Measurements from ENCODE around the gene FASN. TPM values are rescaled to one million over a fixed set of nuclear protein-coding genes. Genes with fewer than 3 reads are reported as not detected.

FASN gene
- total RNA-seq, 1 donor from 2014 or later = 134 TPM

- TF ChIP-seq, protein P1, sequence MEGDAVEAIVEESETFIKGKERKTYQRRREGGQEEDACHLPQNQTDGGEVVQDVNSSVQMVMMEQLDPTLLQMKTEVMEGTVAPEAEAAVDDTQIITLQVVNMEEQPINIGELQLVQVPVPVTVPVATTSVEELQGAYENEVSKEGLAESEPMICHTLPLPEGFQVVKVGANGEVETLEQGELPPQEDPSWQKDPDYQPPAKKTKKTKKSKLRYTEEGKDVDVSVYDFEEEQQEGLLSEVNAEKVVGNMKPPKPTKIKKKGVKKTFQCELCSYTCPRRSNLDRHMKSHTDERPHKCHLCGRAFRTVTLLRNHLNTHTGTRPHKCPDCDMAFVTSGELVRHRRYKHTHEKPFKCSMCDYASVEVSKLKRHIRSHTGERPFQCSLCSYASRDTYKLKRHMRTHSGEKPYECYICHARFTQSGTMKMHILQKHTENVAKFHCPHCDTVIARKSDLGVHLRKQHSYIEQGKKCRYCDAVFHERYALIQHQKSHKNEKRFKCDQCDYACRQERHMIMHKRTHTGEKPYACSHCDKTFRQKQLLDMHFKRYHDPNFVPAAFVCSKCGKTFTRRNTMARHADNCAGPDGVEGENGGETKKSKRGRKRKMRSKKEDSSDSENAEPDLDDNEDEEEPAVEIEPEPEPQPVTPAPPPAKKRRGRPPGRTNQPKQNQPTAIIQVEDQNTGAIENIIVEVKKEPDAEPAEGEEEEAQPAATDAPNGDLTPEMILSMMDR (IDR thresholded peaks at IDR 0.05) = no peak
- H3K36me3 Mint-ChIP-seq (ENCODE audit: unreplicated experiment) = peaks cover 14% of the 10 kb centered on the region
Observed at GRCh38 chr17:82059272-82060000, 38.6 kb downstream of the FASN start.

GRCh38 chr17:82058855-82059249 lies 39.2 kb downstream of the FASN start:
- Mint-ChIP-seq H3K9me3 (ENCODE audit: unreplicated experiment) (no peaks in the 10 kb centered on the region), H3K4me1 (ENCODE audit: unreplicated experiment) (no peaks in the 10 kb centered on the region), H3K4me3 (ENCODE audit: unreplicated experiment) (no peak overlapping the region), H3K27me3 (ENCODE audit: unreplicated experiment) (no peaks in the 10 kb centered on the region), H3K27ac (ENCODE audit: unreplicated experiment) (no peak overlapping the region), H3K36me3 (ENCODE audit: unreplicated experiment) (peaks cover 14% of the 10 kb centered on the region)
- DNase-seq (ENCODE audit: extremely low spot score, unreplicated experiment) = no peak
- TF ChIP-seq, protein P1 (IDR thresholded peaks at IDR 0.05) = no peak

More at GRCh38 chr17:82059272-82060000, 38.6 kb downstream of the FASN start:
- no peaks in the 10 kb centered on the region for H3K27me3 Mint-ChIP-seq (ENCODE audit: unreplicated experiment)
- H3K4me3 Mint-ChIP-seq (ENCODE audit: unreplicated experiment) = no peak overlapping the region
- H3K9me3 Mint-ChIP-seq (ENCODE audit: unreplicated experiment) = no peaks in the 10 kb centered on the region
- no peak overlapping the region for H3K27ac Mint-ChIP-seq (ENCODE audit: unreplicated experiment)
- no peak for DNase-seq (ENCODE audit: extremely low spot score, unreplicated experiment)
- H3K4me1 Mint-ChIP-seq (ENCODE audit: unreplicated experiment) = peaks cover 5% of the 10 kb centered on the region

DNA sequence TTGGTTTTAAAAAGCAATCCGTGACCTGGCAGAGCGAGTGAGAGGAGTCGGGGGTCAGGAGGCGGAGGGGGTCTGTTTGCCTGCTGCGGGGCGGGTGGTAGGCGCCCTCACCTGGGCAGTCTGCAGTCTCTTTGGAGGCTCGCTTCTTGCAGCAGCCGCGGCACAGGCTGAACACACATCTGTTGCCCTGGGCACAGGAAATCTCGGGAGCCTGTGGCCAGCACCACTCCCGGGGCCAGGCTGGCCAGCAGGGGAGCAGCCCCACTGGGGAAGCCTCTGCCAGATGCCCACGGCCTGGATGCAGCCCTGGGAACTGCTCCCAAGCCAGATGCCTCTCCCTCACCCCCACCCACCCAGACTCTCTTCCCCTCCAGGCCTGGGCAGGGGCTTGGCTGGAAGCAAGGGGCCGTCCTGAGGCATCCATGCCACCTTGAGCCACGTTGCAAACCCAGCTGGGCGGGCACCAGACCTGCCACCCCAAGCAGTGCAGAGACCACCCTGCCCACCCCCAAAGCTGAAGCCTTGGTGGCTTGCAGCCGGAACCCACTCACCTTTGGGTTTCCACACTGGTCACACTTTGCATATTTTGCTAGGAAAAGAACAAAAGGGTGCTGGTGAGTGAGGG lies 39.7 kb downstream of the FASN start:
- no peak overlapping the region for H3K4me3 Mint-ChIP-seq (ENCODE audit: unreplicated experiment)
- H3K27me3 Mint-ChIP-seq (ENCODE audit: unreplicated experiment) = no peaks in the 10 kb centered on the region
- peaks cover 2% of the 10 kb centered on the region for H3K4me1 Mint-ChIP-seq (ENCODE audit: unreplicated experiment)
- TF ChIP-seq, protein P1 (IDR thresholded peaks at IDR 0.05) = no peak
- H3K36me3 Mint-ChIP-seq (ENCODE audit: unreplicated experiment) = peaks cover 14% of the 10 kb centered on the region
- no peak for DNase-seq (ENCODE audit: extremely low spot score, unreplicated experiment)
- H3K9me3 Mint-ChIP-seq (ENCODE audit: unreplicated experiment) = no peaks in the 10 kb centered on the region
- H3K27ac Mint-ChIP-seq (ENCODE audit: unreplicated experiment) = no peak overlapping the region

DNA sequence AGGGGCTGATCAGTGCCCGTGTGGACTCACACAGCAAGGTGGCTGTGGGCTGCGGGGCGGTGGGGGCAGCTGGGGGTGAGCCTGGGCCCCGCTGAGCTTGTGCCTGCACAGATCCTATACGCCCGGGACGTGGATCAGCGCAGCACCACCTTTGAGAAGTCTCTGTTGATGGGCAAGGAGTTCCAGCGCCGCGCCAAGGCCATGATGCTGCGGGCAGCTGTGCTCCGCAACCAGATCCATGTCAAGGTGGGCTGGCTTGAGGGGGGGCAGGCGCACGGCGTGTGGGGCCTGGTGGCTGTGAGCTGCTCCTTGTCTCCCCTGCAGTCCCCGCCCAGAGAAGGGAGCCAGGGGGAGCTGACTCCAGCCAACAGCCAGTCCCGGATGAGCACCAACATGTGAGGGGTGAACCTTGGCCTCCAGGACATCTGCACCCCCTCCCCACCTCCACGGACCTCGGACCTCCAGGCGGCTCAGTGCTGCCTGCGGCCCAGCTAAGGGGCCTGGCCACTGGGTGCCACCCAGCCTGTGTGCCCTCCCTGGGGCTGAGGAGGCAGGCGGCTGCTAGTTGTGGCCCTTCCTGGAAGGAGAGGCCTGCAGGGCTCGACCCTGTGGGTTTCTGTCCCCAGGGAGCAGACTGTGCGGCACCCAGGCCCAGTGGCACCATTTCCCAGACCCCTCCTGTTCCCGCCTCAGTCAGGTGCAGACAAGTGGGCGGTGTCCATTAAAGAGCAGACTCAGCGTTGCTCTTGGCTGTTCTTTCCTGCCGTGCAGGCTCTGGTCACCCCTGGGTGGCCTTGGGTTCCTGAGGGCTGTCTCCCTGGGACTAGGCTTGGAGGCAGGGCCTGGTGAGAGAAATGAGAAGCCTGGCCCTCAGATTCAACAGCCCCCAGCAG lies 41.1 kb downstream of the FASN start:
- H3K27ac Mint-ChIP-seq (ENCODE audit: unreplicated experiment) = no peak overlapping the region
- peaks cover 9% of the 10 kb centered on the region for H3K4me1 Mint-ChIP-seq (ENCODE audit: unreplicated experiment)
- H3K27me3 Mint-ChIP-seq (ENCODE audit: unreplicated experiment) = no peaks in the 10 kb centered on the region
- peaks cover 14% of the 10 kb centered on the region for H3K36me3 Mint-ChIP-seq (ENCODE audit: unreplicated experiment)
- H3K9me3 Mint-ChIP-seq (ENCODE audit: unreplicated experiment) = no peaks in the 10 kb centered on the region
- H3K4me3 Mint-ChIP-seq (ENCODE audit: unreplicated experiment) = no peak overlapping the region
- TF ChIP-seq, protein P1 (IDR thresholded peaks at IDR 0.05) = no peak
- no peak for DNase-seq (ENCODE audit: extremely low spot score, unreplicated experiment)

All from osteocyte (in vitro differentiated cells).